H1 (cell line): ENCODE measurements around the gene NUTM2F. TPM values are rescaled to one million over a fixed set of nuclear protein-coding genes. Genes with fewer than 3 reads are reported as not detected.
A peak's percentile ranks its signal among the peaks of the same experiment; 100 is the strongest.

Experiments used
- CTCF ChIA-PET: fragments of 300-600 bp; sonication (Branson Sonifier 250); formaldehyde crosslinking; loops from one replicate; lab custom pipeline; 2021; ENCODE audit not compliant: partially characterized antibody; lab: Charles Lee
- POLR2A ChIA-PET: fragments of 300-600 bp; sonication (Branson Sonifier 250); formaldehyde crosslinking; loops from one replicate; lab custom pipeline; 2021; ENCODE audit warnings: inconsistent platforms; ENCODE audit not compliant: partially characterized antibody; lab: Charles Lee
- DNase-seq, 2 experiments: peaks; one replicate each; pipeline versions ENCODE4 v3.0.0 to v3.0.0-alpha.2; 2010 to 2022; ENCODE audit warnings: low spot score in 2 of 2, low read depth in 1 of 2, mixed read lengths in 1 of 2
- FAIRE-seq: peaks from 2 replicates; lab custom pipeline; 2011; peaks lifted over from hg19 to GRCh38; lab: Jason Lieb, UNC
- H2AFZ ChIP-seq: 2 replicates; pipeline ENCODE4 v1.8.1; 2012; ENCODE audit warnings: low read length, inconsistent platforms
- H2AK5ac ChIP-seq: 2 replicates; pipeline ENCODE4 v1.6.1; 2013; ENCODE audit warnings: low read depth, low read length
- H2BK120ac ChIP-seq: replicated peaks from 2 replicates; pipeline ENCODE3; 2013; ENCODE audit warnings: low read depth, low read length, inconsistent platforms
- H2BK12ac ChIP-seq: 2 replicates; pipeline ENCODE4 v1.6.1; 2013; ENCODE audit warnings: low read depth, low read length
- H2BK15ac ChIP-seq: 2 replicates; pipeline ENCODE4 v1.6.1; 2013; ENCODE audit warnings: low read length
- H2BK20ac ChIP-seq: 2 replicates; pipeline ENCODE4 v1.6.1; 2013; ENCODE audit warnings: low read length
- H2BK5ac ChIP-seq: 2 replicates; pipeline ENCODE4 v1.6.1; 2013; ENCODE audit warnings: low read depth, low read length
- H3K14ac ChIP-seq: 2 replicates; pipeline ENCODE4 v1.6.1; 2013; ENCODE audit warnings: inconsistent platforms; ENCODE audit not compliant: insufficient read length
- H3K18ac ChIP-seq: 2 replicates; pipeline ENCODE4 v1.6.1; 2013; ENCODE audit warnings: low read length; ENCODE audit errors: extremely low read depth
- H3K23ac ChIP-seq: 2 replicates; pipeline ENCODE4 v1.6.1; 2013; ENCODE audit warnings: inconsistent platforms; ENCODE audit not compliant: insufficient read length
- H3K23me2 ChIP-seq: 2 replicates; pipeline ENCODE4 v1.6.1; 2013; ENCODE audit warnings: low read depth, low read length
- H3K27ac ChIP-seq: 2 replicates; pipeline ENCODE4 v1.6.1; 2011; ENCODE audit warnings: low read depth, low read length, inconsistent platforms
- H3K27me3 ChIP-seq, 4 experiments: replicated peaks in 1 of 4; 1 replicate in 1 of 4; 2 replicates in 3 of 4; pipeline versions ENCODE4 v1.6.1 to v1.8.1; 2011 to 2013; ENCODE audit warnings: low read length in 3 of 4, mild to moderate bottlenecking in 3 of 4, inconsistent platforms in 2 of 4, mixed read lengths in 2 of 4, moderate library complexity in 1 of 4; ENCODE audit not compliant: control insufficient read depth in 3 of 4, insufficient read depth in 3 of 4; ENCODE audit errors: extremely low read depth in 1 of 4
- H3K36me3 ChIP-seq, 4 experiments: 2 replicates each; pipeline versions ENCODE4 v1.6.1 to v1.8.1; 2011 to 2013; ENCODE audit warnings: mild to moderate bottlenecking in 4 of 4, low read length in 3 of 4, moderate library complexity in 2 of 4, control low read depth in 1 of 4, inconsistent platforms in 1 of 4; ENCODE audit not compliant: insufficient read depth in 4 of 4, control insufficient read depth in 2 of 4
- H3K4ac ChIP-seq: replicated peaks from 2 replicates; pipeline ENCODE3; 2013; ENCODE audit warnings: low read length, low read depth, mixed read lengths, inconsistent platforms; ENCODE audit not compliant: insufficient read length
- H3K4me1 ChIP-seq, 4 experiments: replicated peaks in 1 of 4; 1 replicate in 1 of 4; 2 replicates in 3 of 4; pipeline versions ENCODE4 v1.6.1 to v1.8.1; 2011 to 2013; ENCODE audit warnings: low read length in 3 of 4, inconsistent platforms in 2 of 4, mixed read lengths in 1 of 4; ENCODE audit not compliant: insufficient read depth in 4 of 4, control insufficient read depth in 3 of 4
- H3K4me2 ChIP-seq, 2 experiments: 2 replicates each; pipeline versions ENCODE4 v1.6.1 to v1.8.1; 2011 to 2013; ENCODE audit warnings: low read depth in 2 of 2, low read length in 2 of 2, control low read depth in 1 of 2, inconsistent platforms in 1 of 2, mild to moderate bottlenecking in 1 of 2; ENCODE audit not compliant: insufficient read depth in 1 of 2
- H3K4me3 ChIP-seq, 4 experiments: fragments of 200-600, 300-600 bp in 1 of 4; sonication (generic), shearing (Covaris generic), sonication (Bioruptor Twin) in 1 of 4; 2 replicates each; pipeline versions ENCODE4 v1.5.1 to v1.8.1; 2011 to 2016; ENCODE audit warnings: low read length in 4 of 4, low read depth in 3 of 4, control low read depth in 2 of 4, inconsistent platforms in 2 of 4, mild to moderate bottlenecking in 2 of 4, mixed read lengths in 1 of 4, moderate library complexity in 1 of 4; ENCODE audit not compliant: insufficient read depth in 2 of 4; ENCODE audit errors: extremely low read depth in 1 of 4
- H3K56ac ChIP-seq: replicated peaks from 2 replicates; pipeline ENCODE3; 2013; ENCODE audit warnings: low read depth, mild to moderate bottlenecking, mixed read lengths, low read length, inconsistent platforms; ENCODE audit not compliant: insufficient read length
- H3K79me1 ChIP-seq: 2 replicates; pipeline ENCODE4 v1.6.1; 2013; ENCODE audit warnings: low read depth, low read length, control low read depth
- H3K79me2 ChIP-seq, 2 experiments: 2 replicates each; pipeline versions ENCODE4 v1.6.1 to v1.8.1; 2012 to 2013; ENCODE audit warnings: low read length in 2 of 2, mild to moderate bottlenecking in 2 of 2, inconsistent platforms in 1 of 2; ENCODE audit not compliant: insufficient read depth in 2 of 2, control insufficient read depth in 1 of 2
- H3K9ac ChIP-seq, 4 experiments: replicated peaks in 1 of 4; 1 replicate in 1 of 4; 2 replicates in 3 of 4; pipeline versions ENCODE4 v1.6.1 to v1.8.1; 2011 to 2013; ENCODE audit warnings: low read depth in 3 of 4, low read length in 3 of 4, control low read depth in 2 of 4, mild to moderate bottlenecking in 2 of 4, moderate library complexity in 2 of 4, inconsistent platforms in 1 of 4; ENCODE audit errors: extremely low read depth in 1 of 4
- H3K9me3 ChIP-seq, 2 experiments: 2 replicates each; pipeline versions ENCODE4 v1.6.1 to v1.8.1; 2012 to 2013; ENCODE audit warnings: mild to moderate bottlenecking in 2 of 2, moderate library complexity in 2 of 2, control low read depth in 1 of 2, inconsistent platforms in 1 of 2, low read depth in 1 of 2, low read length in 1 of 2, mixed read lengths in 1 of 2; ENCODE audit not compliant: insufficient read depth in 2 of 2
- H4K20me1 ChIP-seq, 2 experiments: replicated peaks in 1 of 2; 2 replicates each; pipeline versions ENCODE3 to v1.8.1; 2011 to 2013; ENCODE audit warnings: inconsistent platforms in 2 of 2, low read length in 2 of 2, mild to moderate bottlenecking in 1 of 2; ENCODE audit not compliant: insufficient read depth in 2 of 2, control insufficient read depth in 1 of 2
- H4K5ac ChIP-seq: 2 replicates; pipeline ENCODE4 v1.6.1; 2013; ENCODE audit warnings: low read length, low read depth, mixed read lengths, inconsistent platforms; ENCODE audit not compliant: insufficient read length
- H4K8ac ChIP-seq: 2 replicates; pipeline ENCODE4 v1.8.0; 2013; ENCODE audit warnings: mild to moderate bottlenecking, moderate library complexity, low read length, inconsistent platforms; ENCODE audit not compliant: insufficient read depth; ENCODE audit errors: extremely low read depth
- H4K91ac ChIP-seq: replicated peaks from 2 replicates; pipeline ENCODE3; 2013; ENCODE audit warnings: low read length, mixed read lengths, inconsistent platforms; ENCODE audit not compliant: insufficient read length
- POLR2A ChIP-seq, 2 experiments: IDR thresholded peaks; 1 replicate in 1 of 2; 2 replicates in 1 of 2; pipeline ENCODE4 v1.6.1; 2011; ENCODE audit warnings: low read depth in 2 of 2, low read length in 2 of 2, mild to moderate bottlenecking in 2 of 2; ENCODE audit errors: control extremely low read depth in 1 of 2
- TAF1 ChIP-seq: IDR thresholded peaks from 2 replicates; pipeline ENCODE4 v1.6.1; 2011; ENCODE audit warnings: mild to moderate bottlenecking, low read depth, low read length
- ZNF274 ChIP-seq: IDR thresholded peaks from 2 replicates; pipeline ENCODE4 v1.7.0; 2012; ENCODE audit warnings: low read length, borderline replicate concordance; ENCODE audit errors: extremely low read depth
- polyA plus RNA-seq, 7 experiments: library from polyadenylated mRNA; depleted of rRNA in 3 of 7; stranded (reverse) in 5 of 7; unstranded in 2 of 7; fragments of >200 nt in 5 of 7; fragments of 200-250 nt in 2 of 7; gene quantifications; 1 replicate in 5 of 7; 2 replicates in 1 of 7; 4 replicates in 1 of 7; pipeline versions ENCODE4 v1.2.1 to v1.2.3, GENCODE V29; 2011 to 2013; ENCODE audit warnings: missing spikeins in 2 of 7, mixed read lengths in 2 of 7
- total RNA-seq: library from RNA; stranded (reverse); fragmentation: NEBNext Ultra II Directional; extraction: Animal tissue kit (Norgen Biotek cat#: 25700); gene quantifications from 2 replicates; pipeline ENCODE4 v1.2.1, GENCODE V29; 2021

The NUTM2F gene
- total and polyA plus RNA-seq, 2 of the 8 experiments (the other 6 are each of a cell fraction or from before 2014, with no cell fraction given) = 0.06 to 0.19 TPM

DNA sequence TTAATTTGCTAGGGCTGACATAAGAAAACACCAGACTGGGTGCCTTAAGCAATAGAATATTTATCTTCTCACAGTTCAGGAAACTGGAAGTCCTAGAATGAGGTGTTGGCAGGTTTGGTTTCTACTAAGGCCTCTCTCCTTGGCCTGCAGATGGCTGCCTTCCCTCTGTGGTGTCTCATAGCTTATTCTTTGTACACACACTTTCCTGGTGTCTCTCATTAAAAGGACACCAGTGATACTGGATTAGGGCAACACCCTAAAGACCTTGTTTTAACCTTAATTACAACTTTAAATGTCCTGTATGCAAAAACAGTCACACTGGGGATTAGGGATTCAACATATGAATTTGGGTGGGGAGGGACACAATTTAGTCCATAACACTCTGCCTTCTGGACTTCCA lies 25.1 kb downstream of the NUTM2F start:
- Histone ChIP-seq H4K8ac (no peak overlapping the region), H3K27me3 (no peaks in the 10 kb centered on the region), H3K4me2 (no peak overlapping the region), H2AK5ac (no peak overlapping the region)
- no peak for DNase-seq
- TF ChIP-seq ZNF274 (no peak), POLR2A (IDR thresholded peaks at IDR 0.05; ENCODE audit: control extremely low read depth in 1 of 2, low read depth in 2 of 2, low read length in 2 of 2) (peak in 1 of 2 experiments; percentile 7; a peak in 1 of 3 replicates), TAF1 (no peak)
- TF ChIP-seq, all 59 proteins: peak for 1
- Histone ChIP-seq H3K79me2 (no peaks in the 10 kb centered on the region), H3K23me2 (no peaks in the 10 kb centered on the region), H2BK5ac (no peak overlapping the region), H2BK12ac (no peak overlapping the region), H3K27ac (no peak overlapping the region), H2BK120ac (no peak overlapping the region), H3K14ac (no peak overlapping the region), H3K36me3 (peaks cover 0 to 2% (median 0%) of the 10 kb centered on the region in 4 experiments; a peak in 1 of 8 replicates), H3K4me3 (no peak overlapping the region), H3K9ac (no peak overlapping the region), H4K5ac (no peak overlapping the region), H3K18ac (no peak overlapping the region), H3K9me3 (no peaks in the 10 kb centered on the region), H2BK15ac (no peak overlapping the region), H3K23ac (no peak overlapping the region), H3K79me1 (no peaks in the 10 kb centered on the region), H4K20me1 (no peaks in the 10 kb centered on the region), H3K4ac (no peak overlapping the region), H4K91ac (no peak overlapping the region), H2AFZ (no peak overlapping the region), H2BK20ac (no peak overlapping the region), H3K4me1 (no peaks in the 10 kb centered on the region; a peak in 1 of 7 replicates), H3K56ac (no peak overlapping the region)
- POLR2A ChIA-PET = no interaction called here
- no peak for FAIRE-seq
- CTCF ChIA-PET = no interaction called here
